Keratinocyte (primary cell): ENCODE results near the gene EPHA1.

Experiments
- CTCF ChIP-seq, 3 experiments: IDR thresholded peaks in 1 of 3; conservative IDR thresholded peaks in 1 of 3; optimal IDR thresholded peaks in 1 of 3; 2 replicates in 2 of 3; 3 replicates in 1 of 3; pipeline versions ENCODE3 to v1.5.1; 2011; ENCODE audit warnings: low read length in 3 of 3, mild to moderate bottlenecking in 3 of 3, moderate library complexity in 2 of 3, control low read depth in 1 of 3, inconsistent platforms in 1 of 3; ENCODE audit not compliant: insufficient read depth in 2 of 3; ENCODE audit errors: extremely low read depth in 1 of 3
- EZH2 ChIP-seq: IDR thresholded peaks from one replicate; pipeline ENCODE4 v1.6.1; 2012; ENCODE audit warnings: inconsistent platforms, mild to moderate bottlenecking, low read length, moderate library complexity

- TF ChIP-seq EZH2 (no peak), CTCF (optimal IDR thresholded peaks at IDR 0.05 in 1 of 3, IDR thresholded peaks at IDR 0.05 in 1 of 3, conservative IDR thresholded peaks at IDR 0.05 in 1 of 3; ENCODE audit: extremely low read depth in 1 of 3, insufficient read depth in 2 of 3, low read length in 3 of 3) (no peak)
Observed at GRCh38 chr7:143384148-143384547, 24.5 kb downstream of the EPHA1 start.
